HG03342 (cell line): Measurements from ENCODE around the gene DMPK.

ENCODE experiments used
- ATAC-seq: cut with Tn5 transposase; IDR thresholded peaks from one replicate; pipeline ENCODE4 v1.9.1; 2021; ENCODE audit warnings: mild to moderate bottlenecking, moderate library complexity; ENCODE audit not compliant: unreplicated experiment

Gene DMPK

GRCh38 chr19:45789035-45789786, 6.9 kb upstream of the DMPK start:
- no peak for ATAC-seq

- no peak for ATAC-seq
Measured at GRCh38 chr19:45786533-45786894, 4.2 kb upstream of the DMPK start.

- no peak for ATAC-seq
Measured at GRCh38 chr19:45785781-45786532, 3.7 kb upstream of the DMPK start.

GRCh38 chr19:45785097-45785496, 2.8 kb upstream of the DMPK start:
- no peak for ATAC-seq

- no peak for ATAC-seq
Measured at GRCh38 chr19:45784096-45784495, 1.8 kb upstream of the DMPK start.

- ATAC-seq: no peak
Measured at GRCh38 chr19:45782820-45783785, 813 bp upstream of the DMPK start.

- no peak for ATAC-seq
Measured at GRCh38 chr19:45781214-45782161, 802 bp downstream of the DMPK start.

- ATAC-seq: no peak
Measured at GRCh38 chr19:45780448-45781213, 1.7 kb downstream of the DMPK start.

GRCh38 chr19:45780146-45780447, 2.2 kb downstream of the DMPK start:
- ATAC-seq: no peak

- ATAC-seq: peak; percentile 78
Measured at GRCh38 chr19:45779231-45780145, 2.8 kb downstream of the DMPK start.

- no peak for ATAC-seq
Measured at GRCh38 chr19:45778010-45778661, 4.2 kb downstream of the DMPK start.

GRCh38 chr19:45777395-45777961, 4.8 kb downstream of the DMPK start:
- no peak for ATAC-seq

- no peak for ATAC-seq
Measured at GRCh38 chr19:45774765-45775164, 7.5 kb downstream of the DMPK start.

- no peak for ATAC-seq
Measured at GRCh38 chr19:45773384-45773783, 8.9 kb downstream of the DMPK start.

GRCh38 chr19:45772912-45773311, 9.4 kb downstream of the DMPK start:
- ATAC-seq: no peak

- ATAC-seq: no peak
Measured at GRCh38 chr19:45772130-45772840, 10.0 kb downstream of the DMPK start.

- ATAC-seq: no peak
Measured at GRCh38 chr19:45771311-45771933, 10.9 kb downstream of the DMPK start.
